H1 (cell line): Measurements from ENCODE around the gene PRR7. TPM values are rescaled to one million over a fixed set of nuclear protein-coding genes. Genes with fewer than 3 reads are reported as not detected.

Experiments used
- CTCF ChIA-PET: fragments of 300-600 bp; sonication (Branson Sonifier 250); formaldehyde crosslinking; loops from one replicate; lab custom pipeline; 2021; ENCODE audit not compliant: partially characterized antibody; lab: Charles Lee
- POLR2A ChIA-PET: fragments of 300-600 bp; sonication (Branson Sonifier 250); formaldehyde crosslinking; loops from one replicate; lab custom pipeline; 2021; ENCODE audit warnings: inconsistent platforms; ENCODE audit not compliant: partially characterized antibody; lab: Charles Lee
- DNase-seq, 2 experiments: peaks; one replicate each; pipeline versions ENCODE4 v3.0.0 to v3.0.0-alpha.2; 2010 to 2022; ENCODE audit warnings: low spot score in 2 of 2, low read depth in 1 of 2, mixed read lengths in 1 of 2
- FAIRE-seq: peaks from 2 replicates; lab custom pipeline; 2011; peaks lifted over from hg19 to GRCh38; lab: Jason Lieb, UNC
- H2AFZ ChIP-seq: 2 replicates; pipeline ENCODE4 v1.8.1; 2012; ENCODE audit warnings: low read length, inconsistent platforms
- H2AK5ac ChIP-seq: 2 replicates; pipeline ENCODE4 v1.6.1; 2013; ENCODE audit warnings: low read depth, low read length
- H2BK120ac ChIP-seq: replicated peaks from 2 replicates; pipeline ENCODE3; 2013; ENCODE audit warnings: low read depth, low read length, inconsistent platforms
- H2BK12ac ChIP-seq: 2 replicates; pipeline ENCODE4 v1.6.1; 2013; ENCODE audit warnings: low read depth, low read length
- H2BK15ac ChIP-seq: 2 replicates; pipeline ENCODE4 v1.6.1; 2013; ENCODE audit warnings: low read length
- H2BK20ac ChIP-seq: 2 replicates; pipeline ENCODE4 v1.6.1; 2013; ENCODE audit warnings: low read length
- H2BK5ac ChIP-seq: 2 replicates; pipeline ENCODE4 v1.6.1; 2013; ENCODE audit warnings: low read depth, low read length
- H3K14ac ChIP-seq: 2 replicates; pipeline ENCODE4 v1.6.1; 2013; ENCODE audit warnings: inconsistent platforms; ENCODE audit not compliant: insufficient read length
- H3K18ac ChIP-seq: 2 replicates; pipeline ENCODE4 v1.6.1; 2013; ENCODE audit warnings: low read length; ENCODE audit errors: extremely low read depth
- H3K23ac ChIP-seq: 2 replicates; pipeline ENCODE4 v1.6.1; 2013; ENCODE audit warnings: inconsistent platforms; ENCODE audit not compliant: insufficient read length
- H3K23me2 ChIP-seq: 2 replicates; pipeline ENCODE4 v1.6.1; 2013; ENCODE audit warnings: low read depth, low read length
- H3K27ac ChIP-seq: 2 replicates; pipeline ENCODE4 v1.6.1; 2011; ENCODE audit warnings: low read depth, low read length, inconsistent platforms
- H3K27me3 ChIP-seq, 4 experiments: replicated peaks in 1 of 4; 1 replicate in 1 of 4; 2 replicates in 3 of 4; pipeline versions ENCODE4 v1.6.1 to v1.8.1; 2011 to 2013; ENCODE audit warnings: low read length in 3 of 4, mild to moderate bottlenecking in 3 of 4, inconsistent platforms in 2 of 4, mixed read lengths in 2 of 4, moderate library complexity in 1 of 4; ENCODE audit not compliant: control insufficient read depth in 3 of 4, insufficient read depth in 3 of 4; ENCODE audit errors: extremely low read depth in 1 of 4
- H3K36me3 ChIP-seq, 4 experiments: 2 replicates each; pipeline versions ENCODE4 v1.6.1 to v1.8.1; 2011 to 2013; ENCODE audit warnings: mild to moderate bottlenecking in 4 of 4, low read length in 3 of 4, moderate library complexity in 2 of 4, control low read depth in 1 of 4, inconsistent platforms in 1 of 4; ENCODE audit not compliant: insufficient read depth in 4 of 4, control insufficient read depth in 2 of 4
- H3K4ac ChIP-seq: replicated peaks from 2 replicates; pipeline ENCODE3; 2013; ENCODE audit warnings: low read length, low read depth, mixed read lengths, inconsistent platforms; ENCODE audit not compliant: insufficient read length
- H3K4me1 ChIP-seq, 4 experiments: replicated peaks in 1 of 4; 1 replicate in 1 of 4; 2 replicates in 3 of 4; pipeline versions ENCODE4 v1.6.1 to v1.8.1; 2011 to 2013; ENCODE audit warnings: low read length in 3 of 4, inconsistent platforms in 2 of 4, mixed read lengths in 1 of 4; ENCODE audit not compliant: insufficient read depth in 4 of 4, control insufficient read depth in 3 of 4
- H3K4me2 ChIP-seq, 2 experiments: 2 replicates each; pipeline versions ENCODE4 v1.6.1 to v1.8.1; 2011 to 2013; ENCODE audit warnings: low read depth in 2 of 2, low read length in 2 of 2, control low read depth in 1 of 2, inconsistent platforms in 1 of 2, mild to moderate bottlenecking in 1 of 2; ENCODE audit not compliant: insufficient read depth in 1 of 2
- H3K4me3 ChIP-seq, 4 experiments: fragments of 200-600, 300-600 bp in 1 of 4; sonication (generic), shearing (Covaris generic), sonication (Bioruptor Twin) in 1 of 4; 2 replicates each; pipeline versions ENCODE4 v1.5.1 to v1.8.1; 2011 to 2016; ENCODE audit warnings: low read length in 4 of 4, low read depth in 3 of 4, control low read depth in 2 of 4, inconsistent platforms in 2 of 4, mild to moderate bottlenecking in 2 of 4, mixed read lengths in 1 of 4, moderate library complexity in 1 of 4; ENCODE audit not compliant: insufficient read depth in 2 of 4; ENCODE audit errors: extremely low read depth in 1 of 4
- H3K56ac ChIP-seq: replicated peaks from 2 replicates; pipeline ENCODE3; 2013; ENCODE audit warnings: low read depth, mild to moderate bottlenecking, mixed read lengths, low read length, inconsistent platforms; ENCODE audit not compliant: insufficient read length
- H3K79me1 ChIP-seq: 2 replicates; pipeline ENCODE4 v1.6.1; 2013; ENCODE audit warnings: low read depth, low read length, control low read depth
- H3K79me2 ChIP-seq, 2 experiments: 2 replicates each; pipeline versions ENCODE4 v1.6.1 to v1.8.1; 2012 to 2013; ENCODE audit warnings: low read length in 2 of 2, mild to moderate bottlenecking in 2 of 2, inconsistent platforms in 1 of 2; ENCODE audit not compliant: insufficient read depth in 2 of 2, control insufficient read depth in 1 of 2
- H3K9ac ChIP-seq, 4 experiments: replicated peaks in 1 of 4; 1 replicate in 1 of 4; 2 replicates in 3 of 4; pipeline versions ENCODE4 v1.6.1 to v1.8.1; 2011 to 2013; ENCODE audit warnings: low read depth in 3 of 4, low read length in 3 of 4, control low read depth in 2 of 4, mild to moderate bottlenecking in 2 of 4, moderate library complexity in 2 of 4, inconsistent platforms in 1 of 4; ENCODE audit errors: extremely low read depth in 1 of 4
- H3K9me3 ChIP-seq, 2 experiments: 2 replicates each; pipeline versions ENCODE4 v1.6.1 to v1.8.1; 2012 to 2013; ENCODE audit warnings: mild to moderate bottlenecking in 2 of 2, moderate library complexity in 2 of 2, control low read depth in 1 of 2, inconsistent platforms in 1 of 2, low read depth in 1 of 2, low read length in 1 of 2, mixed read lengths in 1 of 2; ENCODE audit not compliant: insufficient read depth in 2 of 2
- H4K20me1 ChIP-seq, 2 experiments: replicated peaks in 1 of 2; 2 replicates each; pipeline versions ENCODE3 to v1.8.1; 2011 to 2013; ENCODE audit warnings: inconsistent platforms in 2 of 2, low read length in 2 of 2, mild to moderate bottlenecking in 1 of 2; ENCODE audit not compliant: insufficient read depth in 2 of 2, control insufficient read depth in 1 of 2
- H4K5ac ChIP-seq: 2 replicates; pipeline ENCODE4 v1.6.1; 2013; ENCODE audit warnings: low read length, low read depth, mixed read lengths, inconsistent platforms; ENCODE audit not compliant: insufficient read length
- H4K8ac ChIP-seq: 2 replicates; pipeline ENCODE4 v1.8.0; 2013; ENCODE audit warnings: mild to moderate bottlenecking, moderate library complexity, low read length, inconsistent platforms; ENCODE audit not compliant: insufficient read depth; ENCODE audit errors: extremely low read depth
- H4K91ac ChIP-seq: replicated peaks from 2 replicates; pipeline ENCODE3; 2013; ENCODE audit warnings: low read length, mixed read lengths, inconsistent platforms; ENCODE audit not compliant: insufficient read length
- BRCA1 ChIP-seq: IDR thresholded peaks from 2 replicates; pipeline ENCODE4 v1.6.1; 2012; ENCODE audit warnings: low read depth, low read length, improper control_type of control experiment
- CEBPB ChIP-seq: IDR thresholded peaks from 2 replicates; pipeline ENCODE4 v1.6.1; 2012; ENCODE audit warnings: low read depth, low read length
- CTCF ChIP-seq, 3 experiments: IDR thresholded peaks; 1 replicate in 2 of 3; 2 replicates in 1 of 3; pipeline versions ENCODE4 v1.5.1 to v1.6.1; 2011; ENCODE audit warnings: low read length in 3 of 3, mild to moderate bottlenecking in 3 of 3, inconsistent platforms in 2 of 3, low read depth in 1 of 3, moderate library complexity in 1 of 3; ENCODE audit not compliant: insufficient read depth in 1 of 3; ENCODE audit errors: control extremely low read depth in 1 of 3
- HDAC6 ChIP-seq: IDR thresholded peaks from one replicate; pipeline ENCODE4 v1.7.1; 2012; ENCODE audit warnings: low read depth, mild to moderate bottlenecking, inconsistent platforms, low read length, moderate library complexity
- KDM5A ChIP-seq: fragments of 200-600 bp; IDR thresholded peaks from 2 replicates; pipeline ENCODE4 v1.7.1; 2012; ENCODE audit warnings: mild to moderate bottlenecking, low read length, inconsistent platforms, mixed read lengths
- POLR2A ChIP-seq, 2 experiments: IDR thresholded peaks; 1 replicate in 1 of 2; 2 replicates in 1 of 2; pipeline ENCODE4 v1.6.1; 2011; ENCODE audit warnings: low read depth in 2 of 2, low read length in 2 of 2, mild to moderate bottlenecking in 2 of 2; ENCODE audit errors: control extremely low read depth in 1 of 2
- TCF12 ChIP-seq: IDR thresholded peaks from 2 replicates; pipeline ENCODE4 v1.6.1; 2011; ENCODE audit warnings: low read depth, mild to moderate bottlenecking, low read length
- WGBS, 2 experiments: shearing (Covaris generic) in 1 of 2; methylation state at CpG; one replicate each; pipeline versions ENCODE4 v1.1.6 to v1.1.7; 2013 to 2015; ENCODE audit warnings: low lambda C conversion rate in 2 of 2, mixed read lengths in 2 of 2, inconsistent platforms in 1 of 2, low coverage in 1 of 2, missing lambda C conversion rate in 1 of 2; ENCODE audit not compliant: insufficient replicate concordance in 2 of 2, insufficient coverage in 1 of 2, insufficient read length in 1 of 2; ENCODE audit errors: extremely low coverage in 1 of 2, missing lambda C conversion rate in 1 of 2; 5-methylcytosine and 5-hydroxymethylcytosine counted together
- polyA plus RNA-seq, 7 experiments: library from polyadenylated mRNA; depleted of rRNA in 3 of 7; stranded (reverse) in 5 of 7; unstranded in 2 of 7; fragments of >200 nt in 5 of 7; fragments of 200-250 nt in 2 of 7; gene quantifications; 1 replicate in 5 of 7; 2 replicates in 1 of 7; 4 replicates in 1 of 7; pipeline versions ENCODE4 v1.2.1 to v1.2.3, GENCODE V29; 2011 to 2013; ENCODE audit warnings: missing spikeins in 2 of 7, mixed read lengths in 2 of 7
- total RNA-seq: library from RNA; stranded (reverse); fragmentation: NEBNext Ultra II Directional; extraction: Animal tissue kit (Norgen Biotek cat#: 25700); gene quantifications from 2 replicates; pipeline ENCODE4 v1.2.1, GENCODE V29; 2021

The PRR7 gene
- total and polyA plus RNA-seq, 2 of the 8 experiments (the other 6 are each of a cell fraction or from before 2014, with no cell fraction given), result 8.0 to 11.8 TPM

GRCh38 chr5:177465044-177465443 is 18.4 kb downstream of the PRR7 start:
- H2AK5ac ChIP-seq, result no peak overlapping the region
- H2AFZ ChIP-seq, result no peak overlapping the region
- H3K27me3 ChIP-seq, result no peaks in the 10 kb centered on the region
- no peak overlapping the region for H3K23ac ChIP-seq
- no peak overlapping the region for H2BK20ac ChIP-seq
- ChIA-PET POLR2A (interaction anchor here (2.1 to 67.5 kb wide), 3 partner anchors 4 to 31 kb away, joined by 7 to 3349 read pairs (median 3349); partner anchors contain the start of genes DBN1, DOK3, PDLIM7 and PRR7), CTCF (interaction anchor here (1.5 to 2.0 kb wide), 2 partner anchors 8 to 25 kb away, joined by 6 to 9 read pairs; no protein-coding TSS in a partner anchor)
- no peak overlapping the region for H3K27ac ChIP-seq
- no peak overlapping the region for H3K18ac ChIP-seq
- H2BK120ac ChIP-seq, result no peak overlapping the region
- H3K36me3 ChIP-seq, result peaks cover 41 to 73% (median 62%) of the 10 kb centered on the region in 4 experiments
- H3K23me2 ChIP-seq, result no peaks in the 10 kb centered on the region
- peaks cover 25 to 40% of the 10 kb centered on the region in 2 experiments for H4K20me1 ChIP-seq
- H2BK12ac ChIP-seq, result no peak overlapping the region
- H4K91ac ChIP-seq, result no peak overlapping the region
- no peak overlapping the region for H2BK5ac ChIP-seq
- no peak overlapping the region for H3K4me2 ChIP-seq
- H3K4me1 ChIP-seq, result peaks cover 0 to 7% (median 6%) of the 10 kb centered on the region in 4 experiments; a peak in 6 of 7 replicates
- peaks cover 0 to 4% of the 10 kb centered on the region in 2 experiments; a peak in 2 of 4 replicates for H3K9me3 ChIP-seq
- no peak for FAIRE-seq
- no peak for DNase-seq
- H3K4me3 ChIP-seq, result no peak overlapping the region
- no peak overlapping the region for H4K8ac ChIP-seq
- H3K9ac ChIP-seq, result no peak overlapping the region
- 95% methylated on average over 11 of the region's 11 CpGs; no CpG with 5 or more reads in 1 of the 2 experiments for WGBS, 2 experiments
- no peak overlapping the region for H3K56ac ChIP-seq
- H2BK15ac ChIP-seq, result no peak overlapping the region
- H3K14ac ChIP-seq, result no peak overlapping the region
- H4K5ac ChIP-seq, result no peak overlapping the region
- no peak overlapping the region for H3K4ac ChIP-seq
- peaks cover 0 to 27% of the 10 kb centered on the region in 2 experiments; a peak in 3 of 4 replicates for H3K79me2 ChIP-seq
- peaks cover 16% of the 10 kb centered on the region for H3K79me1 ChIP-seq
- TF ChIP-seq POLR2A (IDR thresholded peaks at IDR 0.05; ENCODE audit: control extremely low read depth in 1 of 2, low read depth in 2 of 2, low read length in 2 of 2) (no peak; a peak in 1 of 3 replicates), KDM5A (no peak), CTCF (IDR thresholded peaks at IDR 0.05; ENCODE audit: control extremely low read depth in 1 of 3, insufficient read depth in 1 of 3, low read depth in 1 of 3, low read length in 3 of 3) (no peak), BRCA1 (no peak), TCF12 (no peak), HDAC6 (no peak), CEBPB (no peak)
